Measurements from ENCODE around the gene KCNQ5.

KCNQ5 gene

GRCh38 chr6:72863131-72863530 lies 241.3 kb downstream of the KCNQ5 start (continued):
- TF ChIP-seq ZNF184 (tag by site-specific recombination; IDR thresholded peaks at IDR 0.05), result no peak
- no peak for TF ChIP-seq TSHZ1 (tag by site-specific recombination; IDR thresholded peaks at IDR 0.05; ENCODE audit: borderline replicate concordance)

- H3K4me3 ChIP-seq (ENCODE audit: low read depth, low read length), result no peak overlapping the region
- CTCF ChIA-PET, result interaction anchor here (0.6 to 0.7 kb wide), 2 partner anchors 9 to 202 kb away, joined by 3 to 4 read pairs; no protein-coding TSS in a partner anchor
- POLR2A ChIA-PET, result no interaction called here
- no peak overlapping the region for H3K27ac ChIP-seq (ENCODE audit: extremely low read depth, low read depth, low read length)
- no peak for TF ChIP-seq ZNF280D (tag by site-specific recombination; IDR thresholded peaks at IDR 0.05)
- no peak for TF ChIP-seq SCRT1 (tag by site-specific recombination; IDR thresholded peaks at IDR 0.05; ENCODE audit: borderline replicate concordance)
- H3K4me1 ChIP-seq (ENCODE audit: control insufficient read depth, insufficient read depth, low read length), result no peaks in the 10 kb centered on the region
- H3K9me3 ChIP-seq (ENCODE audit: control insufficient read depth, insufficient read depth, low read depth, low read length), result no peaks in the 10 kb centered on the region
- no peaks in the 10 kb centered on the region for H3K36me3 ChIP-seq (ENCODE audit: control insufficient read depth in 2 of 2, insufficient read depth in 1 of 2, low read length in 2 of 2)
These were observed 242.4 kb downstream of the KCNQ5 start for GRCh38 chr6:72864236-72864635.

GRCh38 chr6:72864799-72865198 lies 242.9 kb downstream of the KCNQ5 start:
- CTCF ChIA-PET, result interaction anchor here (0.6 to 0.7 kb wide), 2 partner anchors 9 to 203 kb away, joined by 3 to 4 read pairs; no protein-coding TSS in a partner anchor
- Histone ChIP-seq H3K4me3 (ENCODE audit: low read depth, low read length) (no peak overlapping the region), H3K36me3 (ENCODE audit: control insufficient read depth in 2 of 2, insufficient read depth in 1 of 2, low read length in 2 of 2) (no peaks in the 10 kb centered on the region), H3K4me1 (ENCODE audit: control insufficient read depth, insufficient read depth, low read length) (no peaks in the 10 kb centered on the region), H3K27ac (ENCODE audit: extremely low read depth, low read depth, low read length) (no peak overlapping the region), H3K9me3 (ENCODE audit: control insufficient read depth, insufficient read depth, low read depth, low read length) (no peaks in the 10 kb centered on the region)
- POLR2A ChIA-PET, result no interaction called here
- TF ChIP-seq ZFHX2 (tag by site-specific recombination; conservative IDR thresholded peaks at IDR 0.05) (no peak), PRDM4 (tag by site-specific recombination; IDR thresholded peaks at IDR 0.05) (no peak), ZNF596 (tag by site-specific recombination; IDR thresholded peaks at IDR 0.05) (no peak), ZNF621 (tag by site-specific recombination; IDR thresholded peaks at IDR 0.05) (no peak), ZBTB1 (tag by site-specific recombination; IDR thresholded peaks at IDR 0.05) (no peak), SCRT2 (tag by site-specific recombination; IDR thresholded peaks at IDR 0.05) (peak; percentile 60), YY1 (tag by site-specific recombination; IDR thresholded peaks at IDR 0.05) (no peak), ZNF777 (tag by site-specific recombination; IDR thresholded peaks at IDR 0.05; ENCODE audit: borderline replicate concordance) (no peak)

Measured in HEK293 (cell line).